HG03432 (cell line): ENCODE data around the gene CIT.
"Not testable (repeated sequence)": the region's sequence is repeated elsewhere in the genome, so short reads cannot be mapped to it uniquely, and the experiment has no call there.

Source experiments
- ATAC-seq: cut with Tn5 transposase; IDR thresholded peaks from one replicate; pipeline ENCODE4 v1.9.1; 2021; ENCODE audit warnings: mild to moderate bottlenecking, moderate library complexity; ENCODE audit not compliant: unreplicated experiment

The CIT gene

DNA sequence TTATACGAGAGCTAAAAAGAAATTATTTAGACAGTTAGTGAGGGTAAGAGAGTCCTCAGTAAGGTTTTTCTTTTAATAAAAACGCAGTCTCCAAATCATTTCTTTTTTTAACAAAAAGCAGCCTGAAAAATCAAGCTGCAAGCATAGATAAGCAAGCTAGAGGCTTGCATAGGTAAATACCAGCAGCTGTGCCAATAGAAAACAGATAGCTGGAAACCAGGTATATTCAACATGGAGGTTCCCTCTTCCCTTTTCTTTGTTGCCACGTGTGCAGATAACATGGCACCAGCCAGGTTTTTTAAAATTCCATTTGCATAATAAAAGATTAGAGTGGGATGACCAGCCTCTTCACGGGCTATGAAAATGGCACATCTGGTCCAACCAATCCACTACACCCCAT, 215.2 kb downstream of the CIT start:
- no peak for ATAC-seq

DNA sequence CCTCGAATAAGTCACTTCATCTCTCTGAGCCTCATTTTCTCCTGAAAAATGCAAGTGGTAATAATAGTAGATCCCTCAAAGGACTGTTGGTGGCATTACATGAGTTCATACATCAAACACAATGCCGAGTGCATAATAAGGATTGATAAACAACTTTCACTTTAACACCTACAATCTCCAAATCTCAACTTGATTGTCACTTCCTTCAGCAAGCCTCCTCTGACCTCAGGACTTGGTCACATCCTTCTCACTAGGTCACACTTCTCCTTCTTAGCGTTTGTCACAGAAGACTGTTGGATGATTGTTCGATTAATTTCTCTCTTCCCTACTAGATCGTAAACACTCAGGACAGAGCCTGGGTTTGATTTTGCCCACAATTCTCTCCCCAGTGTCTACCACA, 217.0 kb downstream of the CIT start:
- ATAC-seq: no peak

DNA sequence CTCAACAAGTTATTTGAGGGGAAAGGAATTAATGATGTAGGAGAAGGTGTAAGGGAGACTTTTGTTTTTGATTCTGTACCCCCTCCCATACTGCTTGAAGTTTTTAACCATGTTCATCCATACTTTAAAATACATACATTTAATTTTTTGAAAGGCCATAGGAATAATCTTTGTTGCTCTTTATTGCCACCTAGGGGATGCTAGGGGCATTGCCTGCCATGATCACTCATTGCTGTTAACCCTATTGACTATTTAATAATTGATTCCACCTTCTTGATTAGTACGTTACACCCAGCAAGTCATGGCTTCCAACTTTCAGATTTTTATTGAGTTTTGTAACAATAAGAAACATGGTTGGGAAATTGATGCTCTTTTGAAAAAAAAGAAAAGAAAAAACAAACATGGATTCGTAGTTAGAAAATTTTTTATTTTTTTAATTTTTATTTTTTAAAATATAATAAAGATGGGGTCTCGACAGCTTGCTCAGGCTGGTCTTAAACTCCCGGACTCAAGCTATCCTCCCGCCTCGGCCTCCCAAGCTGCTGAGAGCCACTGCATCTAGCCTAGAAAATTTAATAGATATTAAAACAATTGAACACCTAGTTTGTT, 217.7 kb downstream of the CIT start:
- no peak for ATAC-seq

DNA sequence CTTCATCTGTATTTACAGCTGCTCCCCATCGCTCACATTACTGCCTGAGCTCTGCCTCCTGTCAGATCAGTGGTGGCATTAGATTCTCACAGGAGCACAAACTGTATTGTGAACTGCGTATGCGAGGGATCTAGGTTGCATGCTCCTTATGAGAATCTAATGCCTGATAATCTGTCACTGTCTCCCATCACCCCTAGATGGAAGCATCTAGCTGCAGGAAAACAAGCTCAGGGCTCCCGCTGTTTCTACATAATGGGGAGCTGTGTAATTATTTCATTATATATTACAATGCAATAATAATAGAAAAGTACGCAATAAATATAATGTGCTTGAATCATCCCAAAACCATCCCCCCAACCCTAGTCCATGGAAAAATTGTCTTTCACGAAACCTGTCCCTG, 219.0 kb downstream of the CIT start:
- ATAC-seq: not testable (repeated sequence)

DNA sequence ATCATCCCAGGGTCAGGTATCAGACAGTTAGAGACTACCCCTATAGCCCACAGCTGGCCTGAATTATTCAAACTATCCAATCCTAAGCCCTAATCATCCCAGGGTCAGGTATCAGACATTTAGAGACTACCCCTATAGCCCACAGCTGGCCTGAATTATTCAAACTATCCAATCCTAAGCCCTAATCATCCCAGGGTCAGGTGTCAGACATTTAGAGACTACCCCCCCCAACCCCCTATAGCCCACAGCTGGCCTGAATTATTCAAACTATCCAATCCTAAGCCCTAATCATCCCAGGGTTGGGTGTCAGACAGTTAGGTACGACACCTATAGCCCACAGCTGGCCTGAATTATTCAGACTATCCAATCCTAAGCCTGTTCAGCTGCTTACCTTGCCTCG, 220.1 kb downstream of the CIT start:
- ATAC-seq: not testable (repeated sequence)

DNA sequence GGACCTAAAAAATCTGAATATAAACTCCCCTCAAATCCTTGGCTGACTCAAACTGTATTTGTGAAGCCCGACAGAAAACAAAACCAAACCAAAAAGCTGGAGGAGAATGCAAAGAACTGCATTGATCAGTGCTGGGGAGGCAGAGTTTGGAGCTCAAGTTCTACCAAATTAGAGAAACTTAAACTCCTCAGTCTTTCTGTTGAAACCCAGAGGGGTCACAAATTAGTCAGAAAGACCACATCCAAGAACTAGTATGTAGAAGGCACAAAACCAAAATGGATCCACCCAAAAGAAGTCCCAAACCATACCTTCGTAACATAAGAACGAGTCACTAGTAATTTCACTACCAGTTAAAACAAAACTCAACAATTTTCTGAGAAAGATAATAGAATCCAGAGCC, 224.5 kb downstream of the CIT start:
- no peak for ATAC-seq

DNA sequence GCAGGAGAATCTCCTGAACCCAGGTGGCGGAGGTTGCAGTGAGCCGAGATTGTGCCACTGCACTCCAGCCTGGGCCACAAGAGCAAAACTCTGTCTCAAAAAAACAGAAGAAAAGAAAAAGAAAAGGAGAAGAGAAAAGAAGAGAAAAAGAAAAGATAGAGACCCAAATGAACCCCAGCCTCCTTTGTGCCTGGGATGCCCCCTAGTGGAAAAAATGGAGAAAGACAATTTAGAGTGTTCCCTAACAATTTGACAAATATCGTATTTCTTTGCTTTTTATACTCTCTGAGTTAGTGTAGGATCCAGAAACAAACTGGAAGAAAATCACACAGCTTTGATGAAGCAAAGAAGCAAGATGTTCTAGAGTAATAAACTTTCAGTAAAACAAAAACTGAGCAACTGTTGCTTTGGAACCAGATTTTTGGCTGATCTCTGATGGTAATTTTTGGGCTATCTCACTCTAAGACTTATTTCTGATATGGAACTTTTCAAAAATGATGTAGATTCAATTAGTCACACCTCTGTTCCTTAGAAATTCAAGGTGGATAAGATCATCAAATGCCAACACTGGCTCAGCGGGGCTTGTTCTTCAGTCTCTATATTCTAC, 227.8 kb downstream of the CIT start:
- no peak for ATAC-seq

DNA sequence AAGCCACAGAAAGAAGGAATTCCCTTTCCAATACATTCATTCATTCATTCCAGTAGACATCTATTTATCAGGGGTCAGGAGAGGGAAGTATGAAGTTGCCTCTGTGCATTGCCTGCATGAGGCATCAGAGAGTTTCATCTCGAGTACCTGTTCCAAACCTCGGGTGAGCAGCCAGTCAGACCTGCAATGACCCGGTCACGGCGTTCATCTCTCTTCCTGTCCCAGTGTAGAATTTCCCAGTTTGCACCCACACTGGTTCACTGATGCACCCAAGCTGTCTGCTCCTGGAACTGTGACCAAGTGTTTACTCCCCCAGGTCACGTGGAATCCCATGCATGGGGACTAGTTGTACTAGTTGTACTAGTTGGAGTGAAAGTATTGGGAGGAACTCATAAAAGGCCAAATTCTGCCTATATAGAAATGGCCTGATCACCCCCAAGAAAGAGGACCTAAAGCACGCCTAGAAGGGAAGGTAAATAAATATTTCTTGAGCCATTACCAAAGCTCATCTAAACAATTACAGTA, 231.5 kb downstream of the CIT start:
- no peak for ATAC-seq

DNA sequence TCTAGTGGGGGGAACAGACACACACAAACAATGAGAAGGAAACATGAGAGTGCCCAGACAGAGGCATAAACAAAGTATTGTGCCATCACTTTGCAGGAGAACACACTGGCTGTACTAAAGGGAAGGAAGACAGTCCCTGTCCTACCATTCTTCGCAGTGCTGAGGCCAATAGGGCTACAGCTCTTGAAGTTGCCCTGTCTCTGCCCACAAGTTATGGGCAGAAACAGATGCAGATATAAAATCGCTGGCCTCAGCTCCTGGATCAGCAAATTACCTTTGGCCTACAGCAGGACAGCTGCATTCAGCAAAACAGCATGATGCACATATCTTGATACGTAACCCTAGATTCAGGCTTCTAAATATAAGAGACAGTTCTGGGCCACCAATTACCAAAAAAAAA, 232.2 kb downstream of the CIT start:
- no peak for ATAC-seq

DNA sequence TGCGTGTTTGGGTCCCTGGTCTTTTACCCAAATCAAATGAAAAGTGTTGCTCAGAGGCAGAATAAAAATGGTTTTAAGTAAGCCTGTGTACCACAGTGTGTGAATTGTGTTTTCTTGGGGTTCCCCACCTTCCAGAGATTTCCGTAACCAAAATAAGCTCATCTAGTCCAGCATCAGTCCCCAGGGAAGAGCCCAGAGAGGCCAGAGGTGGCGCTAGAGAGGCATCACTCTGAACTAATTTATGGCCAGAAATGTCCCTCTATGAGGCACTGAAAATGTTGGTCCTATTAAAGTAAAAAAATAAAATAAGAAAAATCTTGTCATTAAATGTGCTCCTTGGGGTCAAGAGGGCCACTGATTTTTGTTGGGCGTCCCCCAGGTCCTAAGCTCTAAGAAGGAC, 234.1 kb downstream of the CIT start:
- no peak for ATAC-seq
